LNCaP clone FGC (cell line): ENCODE results near the gene MTR.

Source experiments
- DNase-seq: peaks from one replicate; pipeline ENCODE4 v3.0.0-alpha.2; 2011; ENCODE audit warnings: low read depth
- H3K4me3 ChIP-seq: 2 replicates; pipeline ENCODE4 v1.5.1; 2011; ENCODE audit warnings: mild to moderate bottlenecking, low read depth, low read length, control low read depth
- CTCF ChIP-seq: IDR thresholded peaks from 2 replicates; pipeline ENCODE4 v1.5.1; 2012; ENCODE audit warnings: mild to moderate bottlenecking; ENCODE audit not compliant: control insufficient read depth, insufficient read depth; ENCODE audit errors: extremely low read depth

The MTR gene

DNA sequence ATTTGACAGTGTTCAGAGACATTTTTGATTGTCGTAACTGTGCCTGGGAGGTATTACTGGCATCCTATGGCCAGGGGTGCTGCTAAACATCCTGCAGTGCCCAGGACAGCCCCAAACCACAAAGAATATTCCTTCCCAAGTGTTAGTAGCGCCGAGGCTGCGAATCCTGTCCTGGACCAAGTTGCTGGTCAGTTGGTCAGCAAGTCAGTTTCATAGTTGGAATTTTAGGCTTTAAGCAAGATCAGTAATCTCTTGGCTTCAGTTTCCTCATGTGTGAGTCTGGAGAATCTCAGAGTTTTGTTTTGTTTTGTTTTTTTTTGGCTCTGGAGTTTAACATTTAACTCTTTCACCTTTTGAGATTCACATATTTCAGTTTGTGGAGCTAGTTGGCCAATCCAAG lies 65.0 kb downstream of the MTR start:
- H3K4me3 ChIP-seq = no peak overlapping the region
- DNase-seq = no peak
- TF ChIP-seq CTCF = no peak

DNA sequence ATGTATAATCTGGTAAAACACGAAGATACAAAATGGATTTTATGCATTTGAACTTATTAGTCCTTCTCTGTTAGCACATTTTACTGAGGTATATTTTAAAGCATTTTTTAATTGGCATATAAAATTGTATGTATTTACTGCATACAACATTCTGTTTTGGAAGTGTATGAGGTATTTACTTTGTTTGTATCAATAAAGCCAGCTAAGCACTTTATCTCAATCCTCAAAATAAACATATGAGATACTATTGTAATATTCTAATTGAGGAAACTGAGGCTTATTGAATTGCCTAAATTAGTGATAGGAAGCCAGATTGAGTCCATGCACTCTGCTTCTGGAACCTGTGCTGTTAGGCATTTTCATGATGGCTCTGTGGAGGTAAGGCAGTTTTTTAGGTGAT lies 65.6 kb downstream of the MTR start:
- no peak overlapping the region for H3K4me3 ChIP-seq
- no peak for TF ChIP-seq CTCF
- no peak for DNase-seq

- H3K4me3 ChIP-seq = no peak overlapping the region
- TF ChIP-seq CTCF = no peak
- no peak for DNase-seq
Measured at GRCh38 chr1:236861560-236862218, 66.6 kb downstream of the MTR start.

DNA sequence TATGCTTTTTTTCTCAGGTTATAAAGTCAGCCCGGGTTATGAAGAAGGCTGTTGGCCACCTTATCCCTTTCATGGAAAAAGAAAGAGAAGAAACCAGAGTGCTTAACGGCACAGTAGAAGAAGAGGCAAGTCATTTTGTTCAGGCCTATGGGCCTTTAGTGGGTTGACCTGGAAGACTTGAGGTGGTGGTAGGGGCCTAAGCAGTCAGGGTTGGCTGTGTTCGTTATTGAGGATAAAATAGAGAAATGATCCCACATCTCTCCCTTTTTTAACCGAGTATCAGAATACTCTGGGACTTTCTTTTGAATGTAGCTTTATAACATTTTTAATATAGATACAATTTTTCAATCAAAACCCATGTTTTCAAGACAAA lies 67.1 kb downstream of the MTR start:
- no peak overlapping the region for H3K4me3 ChIP-seq
- no peak for DNase-seq
- no peak for TF ChIP-seq CTCF

DNA sequence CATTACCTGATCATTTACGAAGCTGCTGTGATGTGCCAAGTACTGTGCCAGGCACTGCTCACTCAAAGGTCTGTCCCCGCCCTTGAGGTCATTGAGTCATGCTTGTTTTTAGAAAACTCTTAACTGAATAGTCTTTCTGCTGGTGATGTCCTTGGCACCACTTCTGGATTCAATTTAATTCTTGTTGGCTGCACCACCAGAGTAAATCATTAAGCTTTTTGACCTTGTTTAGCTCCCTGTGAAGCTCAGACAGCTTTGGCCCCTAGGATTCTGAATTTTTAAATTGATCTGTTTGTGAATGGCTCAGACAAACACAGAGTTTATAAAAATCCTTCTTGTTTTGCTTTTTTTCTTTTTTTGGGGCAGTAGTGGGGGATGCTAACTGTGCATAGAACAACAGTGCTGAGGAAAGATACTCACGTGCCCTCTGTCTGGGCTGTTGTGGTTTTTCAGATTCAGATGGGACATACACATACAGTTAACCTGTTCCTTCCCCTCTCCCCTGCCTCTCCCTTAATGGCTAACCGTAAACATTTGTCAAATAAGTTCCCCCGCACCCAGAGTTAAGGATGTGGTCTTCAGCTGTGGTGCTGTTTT lies 67.6 kb downstream of the MTR start:
- H3K4me3 ChIP-seq = no peak overlapping the region
- no peak for TF ChIP-seq CTCF
- DNase-seq = no peak

DNA sequence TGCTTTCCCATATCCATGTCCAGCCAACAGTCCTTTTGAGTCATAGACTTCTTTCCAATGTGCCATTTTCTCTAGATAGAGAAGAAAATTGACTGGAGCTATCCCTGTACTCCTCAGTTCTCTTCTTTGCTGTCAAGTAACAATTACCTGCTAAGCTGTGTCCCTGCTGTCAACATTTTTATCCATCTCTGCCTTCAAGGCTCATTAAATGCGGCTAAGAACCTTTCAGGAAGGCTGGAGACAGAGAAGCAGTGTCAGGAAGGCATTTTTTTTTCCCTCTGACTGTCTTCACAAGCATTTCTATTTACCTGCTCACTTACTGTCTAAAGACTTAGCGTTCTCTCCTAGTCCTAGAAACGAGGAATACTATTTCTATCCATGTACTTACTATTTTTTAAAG lies 69.1 kb downstream of the MTR start:
- H3K4me3 ChIP-seq = no peak overlapping the region
- no peak for TF ChIP-seq CTCF
- no peak for DNase-seq

DNA sequence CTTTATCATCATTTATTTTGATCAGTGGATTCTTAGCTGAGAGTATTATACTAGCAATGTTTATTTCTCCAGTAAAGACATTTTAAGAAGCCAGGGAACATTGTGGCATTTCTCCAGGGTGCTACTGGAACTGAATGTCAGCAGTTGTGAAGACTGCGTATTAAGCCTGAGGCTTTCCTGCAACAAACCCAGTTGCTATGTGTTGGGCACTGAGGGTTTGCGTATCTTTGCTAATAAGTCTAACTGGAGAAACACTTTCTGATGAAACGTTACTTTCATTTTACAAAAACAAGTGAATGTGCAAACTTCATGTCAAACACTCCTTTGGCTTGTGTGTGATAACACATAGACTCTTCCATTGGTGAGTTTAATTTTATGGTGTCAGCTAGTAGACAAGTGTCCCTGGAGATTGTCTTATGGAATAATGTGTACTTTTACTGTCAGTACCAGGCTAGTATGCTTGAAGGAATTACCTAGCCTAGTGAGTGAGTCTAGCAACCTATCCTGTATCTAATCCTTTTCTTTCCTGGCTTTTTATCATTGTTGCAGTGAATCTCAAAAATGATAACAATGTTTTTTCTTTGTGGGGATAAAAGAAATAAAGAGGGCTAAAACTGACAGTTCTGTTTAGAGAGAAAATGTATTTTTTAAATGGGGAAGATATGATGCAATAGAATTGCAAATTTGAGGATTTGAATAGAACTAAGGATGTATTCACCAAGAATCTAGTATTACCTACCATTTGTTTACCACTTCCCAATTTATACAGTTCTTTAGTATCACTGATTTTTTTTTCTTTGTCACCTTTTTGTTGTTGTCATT lies 70.1 kb downstream of the MTR start:
- no peak for DNase-seq
- H3K4me3 ChIP-seq = no peak overlapping the region
- no peak for TF ChIP-seq CTCF
